OCI-M1 (cell line): ENCODE measurements around the gene ZNF583.

Experiments
- DNase-seq: peaks from one replicate; lab custom pipeline; 2025; lab: John Stamatoyannopoulos, UW

Gene ZNF583

GRCh38 chr19:56403764-56404704 lies at the start of gene ZNF583:
TSS of gene ZNF583 (plus strand) at chr19:56404332. CDS start at chr19:56407115, 2,783 bp downstream.
- peak; percentile 95 for DNase-seq

- no peak for DNase-seq
These were observed 48.6 kb upstream of the ZNF583 start for GRCh38 chr19:56355517-56355916.

GRCh38 chr19:56356944-56357343 lies 47.2 kb upstream of the ZNF583 start:
- no peak for DNase-seq

GRCh38 chr19:56360841-56361240 lies 43.3 kb upstream of the ZNF583 start:
- no peak for DNase-seq

- DNase-seq = peak; percentile 100
These were observed 36.1 kb upstream of the ZNF583 start for GRCh38 chr19:56367829-56368711.

GRCh38 chr19:56369886-56370676 lies 34.1 kb upstream of the ZNF583 start:
- no peak for DNase-seq

GRCh38 chr19:56372281-56372680 lies 31.9 kb upstream of the ZNF583 start:
- no peak for DNase-seq

GRCh38 chr19:56377105-56377924 lies 26.8 kb upstream of the ZNF583 start:
- DNase-seq = no peak

- DNase-seq = no peak
These were observed 20.1 kb upstream of the ZNF583 start for GRCh38 chr19:56383826-56384605.

- peak; percentile 99 for DNase-seq
These were observed 10.8 kb upstream of the ZNF583 start, which contains the start of gene ZNF582 for GRCh38 chr19:56393119-56394012. TSS of gene ZNF582 (minus strand) at chr19:56393534. CDS start at chr19:56391752, 1,782 bp downstream.

- no peak for DNase-seq
These were observed 5.3 kb upstream of the ZNF583 start for GRCh38 chr19:56398809-56399208.

GRCh38 chr19:56400485-56400884 lies 3.6 kb upstream of the ZNF583 start:
- peak; percentile 2 for DNase-seq

GRCh38 chr19:56403261-56403660 lies 871 bp upstream of the ZNF583 start:
- no peak for DNase-seq

GRCh38 chr19:56404705-56405056 lies 549 bp downstream of the ZNF583 start:
- peak; percentile 61 for DNase-seq

GRCh38 chr19:56405062-56405461 lies 930 bp downstream of the ZNF583 start:
- peak; percentile 32 for DNase-seq

GRCh38 chr19:56423276-56423984 lies 19.3 kb downstream of the ZNF583 start:
- no peak for DNase-seq

- DNase-seq = peak; percentile 31
These were observed 19.8 kb downstream of the ZNF583 start for GRCh38 chr19:56423985-56424353.

- DNase-seq = no peak
These were observed 37.2 kb downstream of the ZNF583 start for GRCh38 chr19:56441206-56441792.
